Naive thymus-derived CD4-positive, alpha-beta T cell (primary cell): ENCODE data around the gene ZSWIM3. TPM values are rescaled to one million over a fixed set of nuclear protein-coding genes. Genes with fewer than 3 reads are reported as not detected.

ENCODE experiments used
- ATAC-seq: fragments of 150-1000 bp; cut with Tn5 transposase; 2 replicates; pipeline ENCODE4 v1.10.0; 2021; ENCODE audit warnings: mild to moderate bottlenecking, moderate library complexity
- CTCF ChIA-PET: fragments of 350-600 bp; sonication (Branson Sonifier 250); formaldehyde crosslinking; loops from one replicate; lab custom pipeline; 2021; ENCODE audit warnings: antibody characterized with exemption; lab: Charles Lee
- POLR2A ChIA-PET: fragments of 350-600 bp; sonication (Branson Sonifier 250); formaldehyde crosslinking; loops from one replicate; lab custom pipeline; 2021; ENCODE audit warnings: antibody characterized with exemption, inconsistent platforms; lab: Charles Lee
- DNase-seq, 9 donors: peaks; one replicate each; pipeline versions ENCODE4 v3.0.0 to v3.0.0-alpha.2; 2020 to 2022; ENCODE audit warnings: mixed read lengths in 1 of 9
- H3K27ac ChIP-seq: one replicate; pipeline ENCODE4 v1.7.0; 2013; ENCODE audit warnings: mild to moderate bottlenecking, low read depth, low read length, moderate library complexity
- H3K27me3 ChIP-seq, 2 donors: one replicate each; pipeline ENCODE4 v1.7.0; 2013; ENCODE audit warnings: low read length in 2 of 2, mild to moderate bottlenecking in 2 of 2, moderate library complexity in 2 of 2; ENCODE audit not compliant: control insufficient read depth in 2 of 2, insufficient read depth in 2 of 2
- H3K36me3 ChIP-seq, 3 experiments: 1 replicate in 2 of 3; 2 replicates in 1 of 3; pipeline ENCODE4 v1.7.0; 2013; ENCODE audit warnings: low read length in 3 of 3, mild to moderate bottlenecking in 3 of 3, moderate library complexity in 1 of 3; ENCODE audit not compliant: insufficient read depth in 3 of 3, control insufficient read depth in 2 of 3
- H3K4me1 ChIP-seq, 2 donors: one replicate each; pipeline ENCODE4 v1.7.0; 2013; ENCODE audit warnings: low read length in 2 of 2, mild to moderate bottlenecking in 2 of 2, moderate library complexity in 1 of 2; ENCODE audit not compliant: control insufficient read depth in 2 of 2, insufficient read depth in 2 of 2
- H3K4me3 ChIP-seq: 2 replicates; pipeline ENCODE4 v1.7.0; 2013; ENCODE audit warnings: mild to moderate bottlenecking, low read length
- H3K9me3 ChIP-seq, 3 experiments: 1 replicate in 2 of 3; 2 replicates in 1 of 3; pipeline ENCODE4 v1.7.0; 2013; ENCODE audit warnings: low read length in 3 of 3; ENCODE audit not compliant: control insufficient read depth in 2 of 3
- H3K27ac Mint-ChIP-seq, 9 donors: one replicate each; pipeline ENCODE4 v1.8.0; 2020 to 2022; ENCODE audit warnings: mixed read lengths in 9 of 9, mild to moderate bottlenecking in 8 of 9, moderate library complexity in 5 of 9, inconsistent platforms in 2 of 9
- H3K27me3 Mint-ChIP-seq, 5 donors: one replicate each; pipeline ENCODE4 v1.8.0; 2021 to 2022; ENCODE audit warnings: mixed read lengths in 5 of 5, mild to moderate bottlenecking in 1 of 5
- H3K36me3 Mint-ChIP-seq, 5 donors: one replicate each; pipeline ENCODE4 v1.8.0; 2020 to 2022; ENCODE audit warnings: mixed read lengths in 5 of 5, mild to moderate bottlenecking in 3 of 5, inconsistent platforms in 1 of 5
- H3K4me1 Mint-ChIP-seq, 7 donors: one replicate each; pipeline ENCODE4 v1.8.0; 2020 to 2022; ENCODE audit warnings: mixed read lengths in 7 of 7, mild to moderate bottlenecking in 3 of 7, inconsistent platforms in 1 of 7
- H3K4me3 Mint-ChIP-seq, 10 donors: one replicate each; pipeline ENCODE4 v1.8.0; 2020 to 2022; ENCODE audit warnings: mild to moderate bottlenecking in 10 of 10, mixed read lengths in 10 of 10, moderate library complexity in 6 of 10, inconsistent platforms in 2 of 10
- H3K9me3 Mint-ChIP-seq, 11 donors: one replicate each; pipeline ENCODE4 v1.8.0; 2020 to 2022; ENCODE audit warnings: mixed read lengths in 11 of 11, mild to moderate bottlenecking in 4 of 11, inconsistent platforms in 1 of 11, moderate library complexity in 1 of 11
- intact Hi-C, 2 donors: fragments of 100-400 bp; cut with micrococcal nuclease; formaldehyde crosslinking; loops; one replicate each; pipeline ENCODE4 v1.15.1; 2023
- polyA plus RNA-seq, 2 donors: library from polyadenylated mRNA; unstranded; fragments of 300-500 nt; fragmentation: Illumina TruSeq; gene quantifications; one replicate each; pipeline ENCODE4 v1.2.3, GENCODE V29; 2021
- total RNA-seq, 6 experiments: library from RNA in 5 of 6; stranded (reverse) in 5 of 6; gene quantifications; 1 replicate in 5 of 6; 2 replicates in 1 of 6; pipeline ENCODE4 v1.2.3 and lab custom pipeline; 2021 to 2026

Gene ZSWIM3
- total and polyA plus RNA-seq, 7 experiments from 2014 or later, result 1.2 to 6.8 (median 3.1) TPM

GRCh38 chr20:45822857-45823256, 34.6 kb upstream of the ZSWIM3 start:
- H3K9me3 Mint-ChIP-seq, result no peaks in the 10 kb centered on the region
- intact Hi-C loops, result no loop called here
- Histone ChIP-seq H3K9me3 (no peaks in the 10 kb centered on the region), H3K27ac (no peak overlapping the region), H3K36me3 (no peaks in the 10 kb centered on the region), H3K27me3 (peaks cover 3 to 10% of the 10 kb centered on the region in 2 donors), H3K4me1 (peaks cover 0 to 7% of the 10 kb centered on the region in 2 donors), H3K4me3 (no peak overlapping the region)
- H3K27me3 Mint-ChIP-seq, result peaks cover 22 to 36% (median 33%) of the 10 kb centered on the region in 5 donors
- H3K4me3 Mint-ChIP-seq, result peak overlapping the region in 4 of 10 donors; percentile 17 to 88 (median 33)
- H3K36me3 Mint-ChIP-seq, result peaks cover 0 to 2% (median 0%) of the 10 kb centered on the region in 5 donors
- POLR2A ChIA-PET, result no interaction called here
- H3K27ac Mint-ChIP-seq, result no peak overlapping the region
- CTCF ChIA-PET, result no interaction called here
- H3K4me1 Mint-ChIP-seq, result peaks cover 12 to 26% (median 19%) of the 10 kb centered on the region in 7 donors
- DNase-seq (no peak), ATAC-seq (no peak)

- POLR2A ChIA-PET, result interaction anchor here (0.7 to 1.2 kb wide), 5 partner anchors 10 to 110 kb away, joined by 3 to 5 read pairs (median 3); partner anchors contain the start of genes DNTTIP1, PCIF1 and WFDC3
- H3K36me3 Mint-ChIP-seq, result peaks cover 0 to 2% (median 0%) of the 10 kb centered on the region in 5 donors
- CTCF ChIA-PET, result interaction anchor here (0.7 to 1.2 kb wide), 3 partner anchors 9 to 126 kb away, joined by 3 read pairs; partner anchors contain the start of gene SNX21
These were observed 33.2 kb upstream of the ZSWIM3 start for GRCh38 chr20:45823949-45824835.

GRCh38 chr20:45826381-45827019, 30.9 kb upstream of the ZSWIM3 start:
- Mint-ChIP-seq H3K27ac (no peak overlapping the region), H3K4me3 (no peak overlapping the region), H3K4me1 (peaks cover 12 to 26% (median 19%) of the 10 kb centered on the region in 7 donors), H3K36me3 (peaks cover 0 to 2% (median 0%) of the 10 kb centered on the region in 5 donors), H3K9me3 (no peaks in the 10 kb centered on the region), H3K27me3 (peaks cover 22 to 43% (median 28%) of the 10 kb centered on the region in 5 donors)
- no peak overlapping the region for H3K4me3 ChIP-seq
- ChIA-PET CTCF (no interaction called here), POLR2A (interaction anchor here (0.6 to 0.7 kb wide), 2 partner anchors 9 to 30 kb away, joined by 3 to 5 read pairs; partner anchors contain the start of gene ACOT8)
- DNase-seq, result no peak
- H3K27ac ChIP-seq, result no peak overlapping the region
- ATAC-seq, result no peak
- H3K4me1 ChIP-seq, result peaks cover 0 to 7% of the 10 kb centered on the region in 2 donors
- no peaks in the 10 kb centered on the region for H3K9me3 ChIP-seq
- no peaks in the 10 kb centered on the region for H3K36me3 ChIP-seq
- H3K27me3 ChIP-seq, result peaks cover 3 to 10% of the 10 kb centered on the region in 2 donors
- intact Hi-C loops, result no loop called here

More at GRCh38 chr20:45823949-45824835, 33.2 kb upstream of the ZSWIM3 start:
- Mint-ChIP-seq H3K4me3 (peak overlapping the region; percentile 75 to 88 (median 84)), H3K4me1 (peaks cover 12 to 26% (median 19%) of the 10 kb centered on the region in 7 donors), H3K27ac (peak overlapping the region in 5 of 9 donors; percentile 21 to 73 (median 51)), H3K27me3 (peaks cover 22 to 40% (median 33%) of the 10 kb centered on the region in 5 donors), H3K9me3 (no peaks in the 10 kb centered on the region)
- intact Hi-C loops, result loop anchor here in 1 of 2 donors (1.0 kb wide), 2 partner anchors 67 to 139 kb away; partner anchors contain the start of genes CTSA and NEURL2
- peaks cover 0 to 7% of the 10 kb centered on the region in 2 donors for H3K4me1 ChIP-seq
- DNase-seq (peak; percentile 23 to 48 (median 30)), ATAC-seq (peak; percentile 70)
- no peak overlapping the region for H3K27ac ChIP-seq
- H3K4me3 ChIP-seq, result peak overlapping the region; percentile 29
- H3K36me3 ChIP-seq, result no peaks in the 10 kb centered on the region
- peaks cover 3 to 10% of the 10 kb centered on the region in 2 donors for H3K27me3 ChIP-seq
- H3K9me3 ChIP-seq, result no peaks in the 10 kb centered on the region

- H3K4me3 Mint-ChIP-seq, result no peak within 1 kb of the TSS
These were observed 30.3 kb upstream of the ZSWIM3 start, which contains the start of gene TNNC2 for GRCh38 chr20:45827030-45827652. Gene TNNC2 (minus strand): TSS chr20:45827312. CDS start chr20:45827248, 64 bp downstream.

GRCh38 chr20:45827712-45828111, 29.7 kb upstream of the ZSWIM3 start:
- H3K4me3 Mint-ChIP-seq, result no peak overlapping the region
- no peak overlapping the region for H3K27ac Mint-ChIP-seq
- no peaks in the 10 kb centered on the region for H3K9me3 ChIP-seq

More at GRCh38 chr20:45827030-45827652, 30.3 kb upstream of the ZSWIM3 start, which contains the start of gene TNNC2:
- H3K4me1 Mint-ChIP-seq, result peaks cover 12 to 23% (median 16%) of the 10 kb centered on the region in 7 donors
- no peak within 1 kb of the TSS for H3K4me3 ChIP-seq
- POLR2A ChIA-PET, result interaction anchor here (0.7 kb wide), 1 partner anchor 30 kb away, joined by 3 read pairs; the partner anchor contains the start of gene ACOT8
- peaks cover 0 to 2% (median 0%) of the 10 kb centered on the region in 5 donors for H3K36me3 Mint-ChIP-seq
- ATAC-seq, result no peak
- H3K4me1 ChIP-seq, result peaks cover 0 to 7% of the 10 kb centered on the region in 2 donors
- no peaks in the 10 kb centered on the region for H3K9me3 Mint-ChIP-seq
- no peaks in the 10 kb centered on the region for H3K9me3 ChIP-seq
- H3K36me3 ChIP-seq, result no peaks in the 10 kb centered on the region
- DNase-seq, result no peak
- intact Hi-C loops, result no loop called here
- H3K27ac Mint-ChIP-seq, result no peak within 1 kb of the TSS
- CTCF ChIA-PET, result no interaction called here
- H3K27ac ChIP-seq, result no peak within 1 kb of the TSS
- H3K27me3 Mint-ChIP-seq, result peaks cover 19 to 45% (median 25%) of the 10 kb centered on the region in 5 donors
- H3K27me3 ChIP-seq, result peaks cover 3 to 10% of the 10 kb centered on the region in 2 donors

GRCh38 chr20:45828589-45828988, 28.8 kb upstream of the ZSWIM3 start:
- H3K36me3 ChIP-seq, result no peaks in the 10 kb centered on the region
- POLR2A ChIA-PET, result no interaction called here
- H3K4me1 Mint-ChIP-seq, result peaks cover 16 to 23% (median 20%) of the 10 kb centered on the region in 7 donors
- intact Hi-C loops, result no loop called here
- H3K27me3 ChIP-seq, result peaks cover 2 to 5% of the 10 kb centered on the region in 2 donors
- CTCF ChIA-PET, result no interaction called here
- H3K9me3 Mint-ChIP-seq, result no peaks in the 10 kb centered on the region
- H3K36me3 Mint-ChIP-seq, result no peaks in the 10 kb centered on the region
- DNase-seq, result no peak
- no peak for ATAC-seq
- no peaks in the 10 kb centered on the region for H3K9me3 ChIP-seq
- H3K4me3 ChIP-seq, result no peak overlapping the region
- no peak overlapping the region for H3K4me3 Mint-ChIP-seq
- no peak overlapping the region for H3K27ac ChIP-seq
- H3K4me1 ChIP-seq, result peaks cover 4 to 7% of the 10 kb centered on the region in 2 donors
- H3K27ac Mint-ChIP-seq, result no peak overlapping the region
- H3K27me3 Mint-ChIP-seq, result peaks cover 8 to 34% (median 14%) of the 10 kb centered on the region in 5 donors

More at GRCh38 chr20:45827712-45828111, 29.7 kb upstream of the ZSWIM3 start:
- intact Hi-C loops, result no loop called here
- Mint-ChIP-seq H3K27me3 (peaks cover 15 to 39% (median 23%) of the 10 kb centered on the region in 5 donors), H3K4me1 (peaks cover 12 to 19% (median 16%) of the 10 kb centered on the region in 7 donors), H3K36me3 (no peaks in the 10 kb centered on the region), H3K9me3 (no peaks in the 10 kb centered on the region)
- H3K4me3 ChIP-seq, result no peak overlapping the region
- H3K27me3 ChIP-seq, result peaks cover 3 to 10% of the 10 kb centered on the region in 2 donors
- H3K27ac ChIP-seq, result no peak overlapping the region
- peaks cover 0 to 7% of the 10 kb centered on the region in 2 donors for H3K4me1 ChIP-seq
- ATAC-seq (no peak), DNase-seq (no peak)
- ChIA-PET POLR2A (no interaction called here), CTCF (no interaction called here)
- no peaks in the 10 kb centered on the region for H3K36me3 ChIP-seq
